Effector CD8-positive, alpha-beta T cell (primary cell): ENCODE measurements around the gene FCN1.
"Not testable (repeated sequence)": the region's sequence is repeated elsewhere in the genome, so short reads cannot be mapped to it uniquely, and the experiment has no call there.

Experiments used
- DNase-seq: peaks from one replicate; lab custom pipeline; 2025; lab: John Stamatoyannopoulos, UW
- total RNA-seq, 4 experiments: gene quantifications; one replicate each; lab custom pipeline; 2026; lab: John Stamatoyannopoulos, UW

Gene FCN1
- total RNA-seq = 0 to 0.18 (median 0) reads per million in 4 experiments

GRCh38 chr9:134917431-134918373 lies at the start of gene FCN1:
TSS of gene FCN1 (minus strand) at chr9:134917912. CDS start at chr9:134917871, 41 bp downstream.
- no peak for DNase-seq

GRCh38 chr9:134966697-134967546 lies 49.2 kb upstream of the FCN1 start:
- DNase-seq = no peak

GRCh38 chr9:134966270-134966669 lies 48.6 kb upstream of the FCN1 start:
- DNase-seq = no peak

GRCh38 chr9:134965851-134966250 lies 48.1 kb upstream of the FCN1 start:
- DNase-seq = no peak

- no peak for DNase-seq
Observed at GRCh38 chr9:134965411-134965810, 47.7 kb upstream of the FCN1 start.

- no peak for DNase-seq
Observed at GRCh38 chr9:134964271-134965055, 46.8 kb upstream of the FCN1 start.

GRCh38 chr9:134963546-134963945 lies 45.8 kb upstream of the FCN1 start:
- no peak for DNase-seq

GRCh38 chr9:134962973-134963364 lies 45.3 kb upstream of the FCN1 start:
- DNase-seq = no peak

GRCh38 chr9:134962065-134962972 lies 44.6 kb upstream of the FCN1 start:
- no peak for DNase-seq

- no peak for DNase-seq
Observed at GRCh38 chr9:134961331-134962064, 43.8 kb upstream of the FCN1 start.

GRCh38 chr9:134960701-134961181 lies 43.0 kb upstream of the FCN1 start:
- no peak for DNase-seq

- DNase-seq = no peak
Observed at GRCh38 chr9:134959971-134960310, 42.2 kb upstream of the FCN1 start.

GRCh38 chr9:134959126-134959970 lies 41.6 kb upstream of the FCN1 start:
- DNase-seq = no peak

GRCh38 chr9:134957945-134958227 lies 40.2 kb upstream of the FCN1 start:
- no peak for DNase-seq

GRCh38 chr9:134957165-134957944 lies 39.6 kb upstream of the FCN1 start:
- DNase-seq = no peak

GRCh38 chr9:134956387-134956786 lies 38.7 kb upstream of the FCN1 start:
- not testable (repeated sequence) for DNase-seq

GRCh38 chr9:134955801-134956200 lies 38.1 kb upstream of the FCN1 start:
- no peak for DNase-seq

GRCh38 chr9:134955156-134955555 lies 37.4 kb upstream of the FCN1 start:
- DNase-seq = no peak
